ENCODE measurements around the gene ZCCHC8. TPM values are rescaled to one million over a fixed set of nuclear protein-coding genes. Genes with fewer than 3 reads are reported as not detected.
"Not testable (repeated sequence)": the region's sequence is repeated elsewhere in the genome, so short reads cannot be mapped to it uniquely, and the experiment has no call there.

Gene ZCCHC8
- total RNA-seq, 4 donors from 2014 or later = 30.4 to 40.8 (median 37.5) TPM

- H3K4me3 ChIP-seq (replicated peaks in 1 of 3) = no peak overlapping the region
- TF ChIP-seq POLR2A (IDR thresholded peaks at IDR 0.05) = no peak
- no peak for TF ChIP-seq CTCF (IDR thresholded peaks at IDR 0.05)
- WGBS, 2 donors = 94 to 99% methylated on average over 2 of the region's 2 CpGs
- intact Hi-C loops (cut with DNase I) = loop anchor here (10.0 kb wide), 1 partner anchor 250 kb away; no protein-coding TSS in a partner anchor
- no peaks in the 10 kb centered on the region for H3K9me3 ChIP-seq
- no peaks in the 10 kb centered on the region for H3K27me3 ChIP-seq
- no peak for DNase-seq
- peaks cover 97 to 99% of the 10 kb centered on the region in 2 donors for H3K36me3 ChIP-seq
- no peaks in the 10 kb centered on the region for H3K4me1 ChIP-seq
- no peak overlapping the region for H3K27ac ChIP-seq
These were observed 14.5 kb upstream of the ZCCHC8 start for GRCh38 chr12:122515275-122515674.

- intact Hi-C loops (cut with DNase I) = loop anchor here (10.0 kb wide), 1 partner anchor 251 kb away; no protein-coding TSS in a partner anchor
- WGBS, 2 donors = 92 to 93% methylated on average over 4 of the region's 4 CpGs
- DNase-seq = no peak
- H3K4me1 ChIP-seq = no peaks in the 10 kb centered on the region
- no peaks in the 10 kb centered on the region for H3K27me3 ChIP-seq
- no peak overlapping the region for H3K27ac ChIP-seq
- no peaks in the 10 kb centered on the region for H3K9me3 ChIP-seq
- H3K36me3 ChIP-seq = peaks cover 97 to 99% of the 10 kb centered on the region in 2 donors
- no peak for TF ChIP-seq CTCF (IDR thresholded peaks at IDR 0.05)
- no peak overlapping the region for H3K4me3 ChIP-seq (replicated peaks in 1 of 3)
These were observed 12.9 kb upstream of the ZCCHC8 start for GRCh38 chr12:122513660-122514059.

- H3K36me3 ChIP-seq = peaks cover 97 to 99% of the 10 kb centered on the region in 2 donors
- H3K27me3 ChIP-seq; H3K9me3 ChIP-seq; H3K27ac ChIP-seq; H3K4me1 ChIP-seq; H3K4me3 ChIP-seq (replicated peaks in 1 of 3); DNase-seq: not testable (repeated sequence)
- intact Hi-C loops (cut with DNase I) = loop anchor here (10.0 kb wide), 1 partner anchor 252 kb away; no protein-coding TSS in a partner anchor
- 86 to 90% methylated on average over 3 of the region's 3 CpGs for WGBS, 2 donors
These were observed 12.3 kb upstream of the ZCCHC8 start for GRCh38 chr12:122513028-122513427.

- Histone ChIP-seq H3K4me1 (no peaks in the 10 kb centered on the region), H3K9me3 (no peaks in the 10 kb centered on the region), H3K4me3 (replicated peaks in 1 of 3) (no peak overlapping the region), H3K27me3 (no peaks in the 10 kb centered on the region), H3K27ac (no peak overlapping the region), H3K36me3 (peaks cover 97% of the 10 kb centered on the region in 2 donors)
- no peak for DNase-seq
- intact Hi-C loops (cut with DNase I) = no loop called here
- TF ChIP-seq POLR2A (IDR thresholded peaks at IDR 0.05) (no peak), CTCF (IDR thresholded peaks at IDR 0.05) (no peak)
- 96% methylated on average over 5 of the region's 5 CpGs for WGBS, 2 donors
These were observed 7.4 kb upstream of the ZCCHC8 start for GRCh38 chr12:122508163-122508562.

GRCh38 chr12:122506393-122506938, 5.7 kb upstream of the ZCCHC8 start:
- H3K4me1 ChIP-seq = peaks cover 0 to 1% of the 10 kb centered on the region in 2 donors
- H3K36me3 ChIP-seq = peaks cover 81 to 83% of the 10 kb centered on the region in 2 donors
- no peak overlapping the region for H3K27ac ChIP-seq
- TF ChIP-seq CTCF (IDR thresholded peaks at IDR 0.05) = no peak
- TF ChIP-seq POLR2A (IDR thresholded peaks at IDR 0.05) = no peak
- WGBS, 2 donors = 84 to 95% methylated on average over 5 of the region's 5 CpGs
- intact Hi-C loops (cut with DNase I) = no loop called here
- H3K9me3 ChIP-seq = no peaks in the 10 kb centered on the region
- no peaks in the 10 kb centered on the region for H3K27me3 ChIP-seq
- DNase-seq = no peak
- H3K4me3 ChIP-seq (replicated peaks in 1 of 3) = no peak overlapping the region
